ENCODE measurements around the gene NR4A2.
"Not testable (repeated sequence)": the region's sequence is repeated elsewhere in the genome, so short reads cannot be mapped to it uniquely, and the experiment has no call there.

- TF ChIP-seq, protein P1, sequence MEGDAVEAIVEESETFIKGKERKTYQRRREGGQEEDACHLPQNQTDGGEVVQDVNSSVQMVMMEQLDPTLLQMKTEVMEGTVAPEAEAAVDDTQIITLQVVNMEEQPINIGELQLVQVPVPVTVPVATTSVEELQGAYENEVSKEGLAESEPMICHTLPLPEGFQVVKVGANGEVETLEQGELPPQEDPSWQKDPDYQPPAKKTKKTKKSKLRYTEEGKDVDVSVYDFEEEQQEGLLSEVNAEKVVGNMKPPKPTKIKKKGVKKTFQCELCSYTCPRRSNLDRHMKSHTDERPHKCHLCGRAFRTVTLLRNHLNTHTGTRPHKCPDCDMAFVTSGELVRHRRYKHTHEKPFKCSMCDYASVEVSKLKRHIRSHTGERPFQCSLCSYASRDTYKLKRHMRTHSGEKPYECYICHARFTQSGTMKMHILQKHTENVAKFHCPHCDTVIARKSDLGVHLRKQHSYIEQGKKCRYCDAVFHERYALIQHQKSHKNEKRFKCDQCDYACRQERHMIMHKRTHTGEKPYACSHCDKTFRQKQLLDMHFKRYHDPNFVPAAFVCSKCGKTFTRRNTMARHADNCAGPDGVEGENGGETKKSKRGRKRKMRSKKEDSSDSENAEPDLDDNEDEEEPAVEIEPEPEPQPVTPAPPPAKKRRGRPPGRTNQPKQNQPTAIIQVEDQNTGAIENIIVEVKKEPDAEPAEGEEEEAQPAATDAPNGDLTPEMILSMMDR (optimal IDR thresholded peaks at IDR 0.05 in 1 of 3, IDR thresholded peaks at IDR 0.05 in 1 of 3, conservative IDR thresholded peaks at IDR 0.05 in 1 of 3; ENCODE audit: extremely low read depth in 1 of 3, insufficient read depth in 2 of 3, low read length in 3 of 3) = not testable (repeated sequence)
- not testable (repeated sequence) for TF ChIP-seq EZH2 (IDR thresholded peaks at IDR 0.05; ENCODE audit: low read length)
Measured at GRCh38 chr2:156293382-156293781, 39.1 kb downstream of the NR4A2 start.

Data from keratinocyte (primary cell).